A549 treated with Mapracorat at 1 μM for 4 hours (cell line): Measurements from ENCODE around the gene PDZRN4. TPM values are rescaled to one million over a fixed set of nuclear protein-coding genes. Genes with fewer than 3 reads are reported as not detected.

ENCODE experiments used
- total RNA-seq: library from RNA; stranded (reverse); fragments of 200-300 nt; extraction: Qiagen RNA extraction; gene quantifications from 5 replicates; pipeline ENCODE4 v1.2.3, GENCODE V29; 2022

Gene PDZRN4
- 0.04 to 0.09 TPM (median 0.07 TPM) in 3 of 5 replicates, not detected in the others for total RNA-seq

DNA sequence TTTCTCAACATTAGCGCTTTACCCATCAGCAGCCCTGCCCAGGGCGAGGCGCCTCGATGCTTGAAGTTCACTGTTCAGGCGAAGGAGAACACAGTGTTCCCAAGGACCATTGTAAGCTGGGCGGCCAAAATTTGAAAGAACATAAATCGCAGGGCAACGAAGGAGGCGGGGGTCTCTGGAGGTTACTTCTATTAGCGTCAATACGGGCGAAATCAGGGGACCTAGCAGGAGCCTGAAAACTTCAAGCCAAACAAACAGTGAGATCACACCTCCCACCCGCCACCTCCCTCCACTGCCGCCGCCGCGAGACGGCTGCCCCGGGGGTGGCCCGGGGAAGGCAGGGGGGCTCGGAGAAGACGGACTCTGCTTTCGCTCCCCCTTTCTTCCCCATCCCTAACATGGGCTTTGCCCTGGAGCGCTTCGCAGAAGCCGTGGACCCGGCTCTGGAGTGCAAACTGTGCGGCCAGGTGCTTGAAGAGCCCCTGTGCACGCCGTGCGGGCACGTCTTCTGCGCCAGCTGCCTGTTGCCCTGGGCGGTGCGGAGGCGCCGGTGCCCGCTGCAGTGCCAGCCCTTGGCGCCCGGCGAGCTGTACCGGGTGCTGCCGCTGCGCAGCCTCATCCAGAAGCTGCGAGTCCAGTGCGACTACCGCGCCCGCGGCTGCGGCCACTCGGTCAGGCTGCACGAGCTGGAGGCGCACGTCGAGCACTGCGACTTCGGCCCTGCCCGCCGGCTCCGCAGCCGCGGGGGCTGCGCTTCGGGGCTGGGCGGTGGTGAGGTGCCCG is at the start of gene PDZRN4:
Gene PDZRN4, plus strand, starts transcription at position 263 of the 783 bp plus-strand sequence.

